ENCODE data around the gene KCNAB1. TPM values are rescaled to one million over a fixed set of nuclear protein-coding genes. Genes with fewer than 3 reads are reported as not detected.
"Not testable (repeated sequence)": the region's sequence is repeated elsewhere in the genome, so short reads cannot be mapped to it uniquely, and the experiment has no call there.

The KCNAB1 gene
- total RNA-seq, 1 experiment from 2014 or later, result not detected

- DNase-seq (ENCODE audit: low read depth), result no peak
- in situ Hi-C loops (cut with HindIII; ENCODE audit: low pct_unique_long_range_greater_than_20kb, low sequenced_read_pairs), result no loop called here
Measured at GRCh38 chr3:156166808-156167207, 46.4 kb downstream of the KCNAB1 start.

- in situ Hi-C loops (cut with HindIII; ENCODE audit: low pct_unique_long_range_greater_than_20kb, low sequenced_read_pairs), result no loop called here
- DNase-seq (ENCODE audit: low read depth), result no peak
Measured at GRCh38 chr3:156170571-156170970, 50.2 kb downstream of the KCNAB1 start.

- no peak for DNase-seq (ENCODE audit: low read depth)
- in situ Hi-C loops (cut with HindIII; ENCODE audit: low pct_unique_long_range_greater_than_20kb, low sequenced_read_pairs), result no loop called here
Measured at GRCh38 chr3:156171281-156172267, 51.2 kb downstream of the KCNAB1 start.

- in situ Hi-C loops (cut with HindIII; ENCODE audit: low pct_unique_long_range_greater_than_20kb, low sequenced_read_pairs), result no loop called here
- no peak for DNase-seq (ENCODE audit: low read depth)
Measured at GRCh38 chr3:156172536-156172935, 52.2 kb downstream of the KCNAB1 start.

- in situ Hi-C loops (cut with HindIII; ENCODE audit: low pct_unique_long_range_greater_than_20kb, low sequenced_read_pairs), result no loop called here
- no peak for DNase-seq (ENCODE audit: low read depth)
Measured at GRCh38 chr3:156174229-156174847, 54.0 kb downstream of the KCNAB1 start.

- in situ Hi-C loops (cut with HindIII; ENCODE audit: low pct_unique_long_range_greater_than_20kb, low sequenced_read_pairs), result no loop called here
- DNase-seq (ENCODE audit: low read depth), result no peak
Measured at GRCh38 chr3:156175570-156175969, 55.2 kb downstream of the KCNAB1 start.

- in situ Hi-C loops (cut with HindIII; ENCODE audit: low pct_unique_long_range_greater_than_20kb, low sequenced_read_pairs), result no loop called here
- DNase-seq (ENCODE audit: low read depth), result no peak
Measured at GRCh38 chr3:156176048-156176447, 55.7 kb downstream of the KCNAB1 start.

- in situ Hi-C loops (cut with HindIII; ENCODE audit: low pct_unique_long_range_greater_than_20kb, low sequenced_read_pairs), result no loop called here
- DNase-seq (ENCODE audit: low read depth), result no peak
Measured at GRCh38 chr3:156176629-156177210, 56.3 kb downstream of the KCNAB1 start.

- in situ Hi-C loops (cut with HindIII; ENCODE audit: low pct_unique_long_range_greater_than_20kb, low sequenced_read_pairs), result no loop called here
- no peak for DNase-seq (ENCODE audit: low read depth)
Measured at GRCh38 chr3:156180077-156180476, 59.7 kb downstream of the KCNAB1 start.

- DNase-seq (ENCODE audit: low read depth), result peak; percentile 55
- in situ Hi-C loops (cut with HindIII; ENCODE audit: low pct_unique_long_range_greater_than_20kb, low sequenced_read_pairs), result no loop called here
Measured at GRCh38 chr3:156181509-156181908, 61.1 kb downstream of the KCNAB1 start.

- in situ Hi-C loops (cut with HindIII; ENCODE audit: low pct_unique_long_range_greater_than_20kb, low sequenced_read_pairs), result no loop called here
- DNase-seq (ENCODE audit: low read depth), result no peak
Measured at GRCh38 chr3:156183396-156183795, 63.0 kb downstream of the KCNAB1 start.

- in situ Hi-C loops (cut with HindIII; ENCODE audit: low pct_unique_long_range_greater_than_20kb, low sequenced_read_pairs), result no loop called here
Measured at GRCh38 chr3:156184156-156184555, 63.8 kb downstream of the KCNAB1 start.

GRCh38 chr3:156187146-156187769 lies 66.9 kb downstream of the KCNAB1 start:
- in situ Hi-C loops (cut with HindIII; ENCODE audit: low pct_unique_long_range_greater_than_20kb, low sequenced_read_pairs), result no loop called here
- DNase-seq (ENCODE audit: low read depth), result peak; percentile 61

More at GRCh38 chr3:156184156-156184555, 63.8 kb downstream of the KCNAB1 start:
- DNase-seq (ENCODE audit: low read depth), result no peak

GRCh38 chr3:156188757-156189156 lies 68.4 kb downstream of the KCNAB1 start:
- in situ Hi-C loops (cut with HindIII; ENCODE audit: low pct_unique_long_range_greater_than_20kb, low sequenced_read_pairs), result no loop called here
- no peak for DNase-seq (ENCODE audit: low read depth)

- in situ Hi-C loops (cut with HindIII; ENCODE audit: low pct_unique_long_range_greater_than_20kb, low sequenced_read_pairs), result no loop called here
- no peak for DNase-seq (ENCODE audit: low read depth)
Measured at GRCh38 chr3:156189927-156190326, 69.5 kb downstream of the KCNAB1 start.

GRCh38 chr3:156194945-156195344 lies 74.6 kb downstream of the KCNAB1 start:
- DNase-seq (ENCODE audit: low read depth), result not testable (repeated sequence)

GRCh38 chr3:156197152-156197551 lies 76.8 kb downstream of the KCNAB1 start:
- in situ Hi-C loops (cut with HindIII; ENCODE audit: low pct_unique_long_range_greater_than_20kb, low sequenced_read_pairs); DNase-seq (ENCODE audit: low read depth): not testable (repeated sequence)

More at GRCh38 chr3:156194945-156195344, 74.6 kb downstream of the KCNAB1 start:
- in situ Hi-C loops (cut with HindIII; ENCODE audit: low pct_unique_long_range_greater_than_20kb, low sequenced_read_pairs), result not testable (repeated sequence)

Measured in Caki2 (cell line).